Astrocyte (in vitro differentiated cells and primary cell): Measurements from ENCODE around the gene JAKMIP1. TPM values are rescaled to one million over a fixed set of nuclear protein-coding genes. Genes with fewer than 3 reads are reported as not detected.

Experiments used
- DNase-seq: peaks from one replicate; pipeline ENCODE4 v3.0.0-alpha.2; 2010; ENCODE audit warnings: low read depth
- FAIRE-seq: peaks from 2 replicates; lab custom pipeline; 2011; peaks lifted over from hg19 to GRCh38; lab: Jason Lieb, UNC
- H2AFZ ChIP-seq: 2 replicates; pipeline ENCODE4 v1.6.0; 2012; ENCODE audit warnings: low read depth, low read length, inconsistent platforms
- H3K27ac ChIP-seq: 2 replicates; pipeline ENCODE4 v1.5.1; 2011; ENCODE audit warnings: low read depth, low read length, inconsistent platforms
- H3K27me3 ChIP-seq: 2 replicates; pipeline ENCODE4 v1.6.0; 2011; ENCODE audit warnings: low read length, inconsistent platforms; ENCODE audit not compliant: insufficient read depth
- H3K36me3 ChIP-seq: 2 replicates; pipeline ENCODE4 v1.5.1; 2011; ENCODE audit warnings: low read length, inconsistent platforms; ENCODE audit not compliant: insufficient read depth
- H3K4me1 ChIP-seq: 2 replicates; pipeline ENCODE4 v1.5.1; 2011; ENCODE audit warnings: low read length, inconsistent platforms; ENCODE audit not compliant: insufficient read depth
- H3K4me2 ChIP-seq: 2 replicates; pipeline ENCODE4 v1.6.0; 2012; ENCODE audit warnings: low read length, inconsistent platforms
- H3K4me3 ChIP-seq: 2 replicates; pipeline ENCODE4 v1.5.1; 2011; ENCODE audit warnings: low read depth, mild to moderate bottlenecking, low read length, inconsistent platforms; ENCODE audit not compliant: insufficient read depth
- H3K79me2 ChIP-seq: 2 replicates; pipeline ENCODE4 v1.6.0; 2012; ENCODE audit warnings: mild to moderate bottlenecking, low read length, inconsistent platforms; ENCODE audit not compliant: insufficient read depth
- H3K9ac ChIP-seq: 2 replicates; pipeline ENCODE4 v1.6.0; 2012; ENCODE audit warnings: mild to moderate bottlenecking, low read length, inconsistent platforms
- H3K9me3 ChIP-seq: 2 replicates; pipeline ENCODE4 v1.5.1; 2012; ENCODE audit warnings: low read depth, mild to moderate bottlenecking, low read length, inconsistent platforms; ENCODE audit not compliant: insufficient read depth
- H4K20me1 ChIP-seq: 2 replicates; pipeline ENCODE4 v1.6.0; 2012; ENCODE audit warnings: low read length, inconsistent platforms; ENCODE audit not compliant: insufficient read depth
- H3K27ac Mint-ChIP-seq: one replicate; pipeline ENCODE4 v1.8.0; 2021; ENCODE audit warnings: mild to moderate bottlenecking, mixed read lengths; ENCODE audit not compliant: unreplicated experiment
- H3K27me3 Mint-ChIP-seq: one replicate; pipeline ENCODE4 v1.8.0; 2021; ENCODE audit warnings: low read depth, mixed read lengths; ENCODE audit not compliant: unreplicated experiment
- H3K36me3 Mint-ChIP-seq: one replicate; pipeline ENCODE4 v1.8.0; 2021; ENCODE audit warnings: low read depth, mixed read lengths; ENCODE audit not compliant: unreplicated experiment
- H3K4me1 Mint-ChIP-seq: one replicate; pipeline ENCODE4 v1.8.0; 2021; ENCODE audit warnings: low read depth, mixed read lengths; ENCODE audit not compliant: unreplicated experiment
- H3K4me3 Mint-ChIP-seq: one replicate; pipeline ENCODE4 v1.8.0; 2021; ENCODE audit warnings: mild to moderate bottlenecking, moderate library complexity, mixed read lengths; ENCODE audit not compliant: unreplicated experiment
- H3K9me3 Mint-ChIP-seq: one replicate; pipeline ENCODE4 v1.8.0; 2021; ENCODE audit warnings: mild to moderate bottlenecking, mixed read lengths; ENCODE audit not compliant: unreplicated experiment
- EZH2 ChIP-seq: IDR thresholded peaks from 2 replicates; pipeline ENCODE4 v1.6.1; 2012; ENCODE audit warnings: mild to moderate bottlenecking, low read length, inconsistent platforms; ENCODE audit not compliant: insufficient read depth
- total RNA-seq: library from RNA; stranded (reverse); gene quantifications from 2 replicates; pipeline ENCODE4 v1.2.1, GENCODE V29; 2021
- TF ChIP-seq, protein P1 (sequence below): IDR thresholded peaks from 2 replicates; pipeline ENCODE4 v1.5.1; 2011; ENCODE audit warnings: low read depth, mild to moderate bottlenecking, inconsistent platforms, low read length, moderate library complexity; ENCODE audit not compliant: insufficient read depth

The JAKMIP1 gene
- total RNA-seq, 1 donor from 2014 or later: 0.50 TPM

DNA sequence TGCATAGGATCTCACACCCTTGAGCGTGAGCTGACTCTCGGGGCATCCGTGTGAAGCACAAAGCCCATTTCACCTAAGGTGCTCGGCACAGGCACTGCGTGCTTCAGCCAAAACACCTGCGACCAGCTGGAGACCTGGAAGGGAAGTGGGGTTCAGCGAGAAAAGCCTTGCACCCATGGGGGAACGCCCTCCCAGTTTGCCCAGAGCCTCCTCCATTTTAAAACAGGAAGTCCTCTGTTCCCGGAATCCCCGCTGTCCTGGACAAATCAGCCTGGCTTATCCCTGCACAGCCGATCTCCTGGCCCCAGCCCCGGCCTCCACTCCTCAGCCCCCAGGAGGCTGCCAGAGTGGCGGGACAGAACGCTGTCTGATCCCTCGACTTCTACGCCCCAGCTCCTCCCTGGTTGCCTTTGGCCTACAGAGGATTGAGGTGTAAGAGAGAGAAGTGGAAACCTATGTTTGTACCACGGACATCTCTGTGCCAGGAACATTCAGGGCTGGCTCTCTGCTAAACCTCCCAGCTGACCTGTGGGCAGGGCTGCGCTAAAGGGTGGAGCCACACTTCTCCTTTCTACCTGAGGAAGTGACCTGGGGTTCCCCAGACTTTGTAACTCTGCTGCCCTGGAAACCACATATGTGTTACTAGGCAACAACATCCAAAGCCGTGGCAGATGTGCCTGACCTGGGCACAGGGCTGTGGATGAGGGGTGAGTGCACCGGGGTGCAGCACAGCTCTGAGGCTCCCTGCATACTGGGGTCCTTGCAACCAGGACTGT is 178.3 kb downstream of the JAKMIP1 start:
- DNase-seq: no peak
- Histone ChIP-seq H4K20me1 (no peaks in the 10 kb centered on the region), H2AFZ (no peak overlapping the region)

DNA sequence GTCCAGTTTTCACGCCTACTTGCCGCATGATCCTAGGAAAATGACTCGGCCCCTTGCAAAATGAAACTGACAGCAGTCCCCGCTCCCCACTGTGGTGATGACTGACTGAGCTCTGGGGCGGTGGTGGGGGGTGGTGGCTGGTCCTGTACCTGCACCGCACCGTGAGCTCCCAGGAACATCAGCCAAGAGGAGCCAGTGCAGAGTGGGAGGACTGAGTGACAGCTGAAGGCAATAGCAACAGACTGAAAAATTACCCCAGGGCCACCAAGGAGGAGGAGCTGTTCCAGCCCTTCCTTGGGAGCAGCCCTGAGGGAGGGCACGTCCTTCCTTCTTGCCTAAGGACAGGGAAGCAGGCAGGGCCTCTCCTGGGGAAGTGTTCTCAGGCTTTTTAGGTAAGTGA is 179.7 kb downstream of the JAKMIP1 start:
- no peak overlapping the region for H3K27ac Mint-ChIP-seq
- Histone ChIP-seq H4K20me1 (no peaks in the 10 kb centered on the region), H3K9me3 (no peaks in the 10 kb centered on the region), H3K4me2 (no peak overlapping the region), H3K27ac (no peak overlapping the region), H3K4me3 (no peak overlapping the region), H3K36me3 (no peaks in the 10 kb centered on the region), H2AFZ (no peak overlapping the region), H3K4me1 (no peaks in the 10 kb centered on the region), H3K27me3 (peaks cover 2% of the 10 kb centered on the region), H3K9ac (no peak overlapping the region), H3K79me2 (no peaks in the 10 kb centered on the region)
- no peak overlapping the region for H3K4me3 Mint-ChIP-seq
- FAIRE-seq (no peak), DNase-seq (no peak)
- TF ChIP-seq, protein P1, sequence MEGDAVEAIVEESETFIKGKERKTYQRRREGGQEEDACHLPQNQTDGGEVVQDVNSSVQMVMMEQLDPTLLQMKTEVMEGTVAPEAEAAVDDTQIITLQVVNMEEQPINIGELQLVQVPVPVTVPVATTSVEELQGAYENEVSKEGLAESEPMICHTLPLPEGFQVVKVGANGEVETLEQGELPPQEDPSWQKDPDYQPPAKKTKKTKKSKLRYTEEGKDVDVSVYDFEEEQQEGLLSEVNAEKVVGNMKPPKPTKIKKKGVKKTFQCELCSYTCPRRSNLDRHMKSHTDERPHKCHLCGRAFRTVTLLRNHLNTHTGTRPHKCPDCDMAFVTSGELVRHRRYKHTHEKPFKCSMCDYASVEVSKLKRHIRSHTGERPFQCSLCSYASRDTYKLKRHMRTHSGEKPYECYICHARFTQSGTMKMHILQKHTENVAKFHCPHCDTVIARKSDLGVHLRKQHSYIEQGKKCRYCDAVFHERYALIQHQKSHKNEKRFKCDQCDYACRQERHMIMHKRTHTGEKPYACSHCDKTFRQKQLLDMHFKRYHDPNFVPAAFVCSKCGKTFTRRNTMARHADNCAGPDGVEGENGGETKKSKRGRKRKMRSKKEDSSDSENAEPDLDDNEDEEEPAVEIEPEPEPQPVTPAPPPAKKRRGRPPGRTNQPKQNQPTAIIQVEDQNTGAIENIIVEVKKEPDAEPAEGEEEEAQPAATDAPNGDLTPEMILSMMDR: no peak
- no peak for TF ChIP-seq EZH2
- H3K9me3 Mint-ChIP-seq: peaks cover 4% of the 10 kb centered on the region
- peaks cover 27% of the 10 kb centered on the region for H3K27me3 Mint-ChIP-seq
- no peaks in the 10 kb centered on the region for H3K36me3 Mint-ChIP-seq
- H3K4me1 Mint-ChIP-seq: peaks cover 11% of the 10 kb centered on the region

More for the DNA sequence above, 178.3 kb downstream of the JAKMIP1 start:
- TF ChIP-seq, protein P1: no peak
- TF ChIP-seq EZH2: no peak
- no peak overlapping the region for H3K4me2 ChIP-seq
- peaks cover 11% of the 10 kb centered on the region for H3K4me1 Mint-ChIP-seq
- H3K36me3 ChIP-seq: no peaks in the 10 kb centered on the region
- H3K4me3 ChIP-seq: no peak overlapping the region
- no peak for FAIRE-seq
- peaks cover 2% of the 10 kb centered on the region for H3K27me3 ChIP-seq
- no peak overlapping the region for H3K27ac Mint-ChIP-seq
- H3K27me3 Mint-ChIP-seq: peaks cover 35% of the 10 kb centered on the region
- no peaks in the 10 kb centered on the region for H3K4me1 ChIP-seq
- no peaks in the 10 kb centered on the region for H3K9me3 ChIP-seq
- H3K36me3 Mint-ChIP-seq: no peaks in the 10 kb centered on the region
- peaks cover 4% of the 10 kb centered on the region for H3K9me3 Mint-ChIP-seq
- H3K79me2 ChIP-seq: no peaks in the 10 kb centered on the region
- no peak overlapping the region for H3K27ac ChIP-seq
- H3K9ac ChIP-seq: no peak overlapping the region
- no peak overlapping the region for H3K4me3 Mint-ChIP-seq
